Measurements from ENCODE around the gene MOK.

The MOK gene

GRCh38 chr14:102229071-102229738 lies 75.8 kb downstream of the MOK start:
- no peaks in the 10 kb centered on the region for H3K4me1 ChIP-seq
- H3K4me3 ChIP-seq (ENCODE audit: low read depth, low read length): no peak overlapping the region
- no peaks in the 10 kb centered on the region for H3K27me3 ChIP-seq (ENCODE audit: control insufficient read depth, insufficient read depth, low read length)
- no peak overlapping the region for H3K9ac ChIP-seq
- H3K27ac ChIP-seq: no peak overlapping the region
- H3K4me2 ChIP-seq (ENCODE audit: low read length): no peak overlapping the region
- H3K36me3 ChIP-seq (ENCODE audit: control insufficient read depth, insufficient read depth, low read length): no peaks in the 10 kb centered on the region
- no peak for TF ChIP-seq CTCF (IDR thresholded peaks at IDR 0.05)
- H3K79me2 ChIP-seq: no peaks in the 10 kb centered on the region
- H2AFZ ChIP-seq: no peak overlapping the region
- no peaks in the 10 kb centered on the region for H3K9me3 ChIP-seq (ENCODE audit: control insufficient read depth, low read length)

- no peak for TF ChIP-seq CTCF (IDR thresholded peaks at IDR 0.05)
- Histone ChIP-seq H3K27ac (no peak overlapping the region), H3K27me3 (ENCODE audit: control insufficient read depth, insufficient read depth, low read length) (no peaks in the 10 kb centered on the region), H3K4me1 (no peaks in the 10 kb centered on the region), H3K36me3 (ENCODE audit: control insufficient read depth, insufficient read depth, low read length) (no peaks in the 10 kb centered on the region), H3K9me3 (ENCODE audit: control insufficient read depth, low read length) (no peaks in the 10 kb centered on the region), H3K9ac (no peak overlapping the region), H3K4me3 (ENCODE audit: low read depth, low read length) (no peak overlapping the region), H3K79me2 (no peaks in the 10 kb centered on the region), H3K4me2 (ENCODE audit: low read length) (no peak overlapping the region), H2AFZ (no peak overlapping the region)
These were observed 77.6 kb downstream of the MOK start for GRCh38 chr14:102227184-102227964.

DNA sequence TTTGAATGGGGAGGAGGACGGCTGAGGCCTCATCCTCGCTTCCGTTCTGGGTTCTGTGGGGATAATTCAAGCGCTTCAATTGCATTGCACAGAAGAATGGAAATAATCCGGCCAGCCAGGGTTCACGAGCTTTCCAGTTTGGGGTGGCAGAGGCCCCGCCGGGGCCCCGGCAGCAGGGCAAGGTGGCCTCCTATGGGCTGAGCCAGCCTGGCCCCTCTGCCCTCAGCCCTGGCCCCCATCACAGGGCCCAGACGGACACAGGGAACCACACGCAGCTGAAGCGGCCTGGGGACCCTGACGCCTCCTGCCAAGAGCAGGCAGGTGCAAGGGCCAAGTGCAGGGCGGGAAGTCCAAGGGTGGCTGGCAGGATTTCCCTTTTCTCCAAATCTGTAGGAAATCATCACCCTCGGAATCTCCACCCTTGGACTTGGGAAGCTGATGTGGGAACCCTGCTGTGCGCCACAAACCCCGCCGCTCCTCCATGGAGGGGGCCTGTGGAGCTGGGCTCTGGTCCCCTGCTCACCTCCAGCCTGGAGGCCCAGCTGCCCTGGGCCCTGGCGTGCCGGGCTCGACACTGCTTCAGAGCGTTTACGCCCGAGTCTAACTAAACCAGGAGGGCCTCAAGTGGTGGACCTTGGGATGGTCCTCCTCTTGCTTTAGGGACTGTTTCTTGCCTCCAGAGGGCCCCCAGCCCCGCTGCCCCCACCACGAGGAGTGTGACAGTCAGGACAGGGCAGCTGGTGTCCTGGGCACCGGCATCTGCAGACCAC lies 78.4 kb downstream of the MOK start:
- H3K27ac ChIP-seq: no peak overlapping the region
- H3K36me3 ChIP-seq (ENCODE audit: control insufficient read depth, insufficient read depth, low read length): no peaks in the 10 kb centered on the region
- H3K4me1 ChIP-seq: no peaks in the 10 kb centered on the region
- no peak overlapping the region for H3K4me3 ChIP-seq (ENCODE audit: low read depth, low read length)
- H3K79me2 ChIP-seq: no peaks in the 10 kb centered on the region
- no peak overlapping the region for H3K9ac ChIP-seq
- TF ChIP-seq CTCF (IDR thresholded peaks at IDR 0.05): no peak
- no peak overlapping the region for H3K4me2 ChIP-seq (ENCODE audit: low read length)
- no peak overlapping the region for H2AFZ ChIP-seq
- no peaks in the 10 kb centered on the region for H3K27me3 ChIP-seq (ENCODE audit: control insufficient read depth, insufficient read depth, low read length)
- H3K9me3 ChIP-seq (ENCODE audit: control insufficient read depth, low read length): no peaks in the 10 kb centered on the region

GRCh38 chr14:102225936-102226335 lies 79.0 kb downstream of the MOK start:
- H3K27ac ChIP-seq: no peak overlapping the region
- no peaks in the 10 kb centered on the region for H3K36me3 ChIP-seq (ENCODE audit: control insufficient read depth, insufficient read depth, low read length)
- H3K4me3 ChIP-seq (ENCODE audit: low read depth, low read length): no peak overlapping the region
- H3K4me2 ChIP-seq (ENCODE audit: low read length): no peak overlapping the region
- H2AFZ ChIP-seq: no peak overlapping the region
- TF ChIP-seq CTCF (IDR thresholded peaks at IDR 0.05): no peak
- no peaks in the 10 kb centered on the region for H3K79me2 ChIP-seq
- H3K27me3 ChIP-seq (ENCODE audit: control insufficient read depth, insufficient read depth, low read length): no peaks in the 10 kb centered on the region
- no peak overlapping the region for H3K9ac ChIP-seq
- no peaks in the 10 kb centered on the region for H3K9me3 ChIP-seq (ENCODE audit: control insufficient read depth, low read length)
- no peaks in the 10 kb centered on the region for H3K4me1 ChIP-seq
